Glomerular visceral epithelial cell (primary cell): ENCODE results near the gene LRAT.

Source experiments
- DNase-seq: peaks from one replicate; pipeline ENCODE4 v3.0.0-alpha.2; 2016; ENCODE audit errors: extremely low spot score

Gene LRAT

GRCh38 chr4:154760895-154761294, 17.1 kb downstream of the LRAT start:
- DNase-seq: no peak

GRCh38 chr4:154778264-154778663, 34.5 kb downstream of the LRAT start:
- no peak for DNase-seq

- peak; percentile 25 for DNase-seq
Observed at GRCh38 chr4:154779362-154779947, 35.7 kb downstream of the LRAT start.

GRCh38 chr4:154781126-154781982, 37.6 kb downstream of the LRAT start, which contains the start of gene RBM46:
RBM46 (plus strand) TSS chr4:154781272; CDS start chr4:154796753, 15,481 bp downstream.
- DNase-seq: no peak

GRCh38 chr4:154781983-154782293, 38.1 kb downstream of the LRAT start:
- no peak for DNase-seq
